ENCODE measurements around the gene SCNN1B. TPM values are rescaled to one million over a fixed set of nuclear protein-coding genes. Genes with fewer than 3 reads are reported as not detected.

Gene SCNN1B
- total RNA-seq, 1 donor from 2014 or later, result 0.34 TPM

DNA sequence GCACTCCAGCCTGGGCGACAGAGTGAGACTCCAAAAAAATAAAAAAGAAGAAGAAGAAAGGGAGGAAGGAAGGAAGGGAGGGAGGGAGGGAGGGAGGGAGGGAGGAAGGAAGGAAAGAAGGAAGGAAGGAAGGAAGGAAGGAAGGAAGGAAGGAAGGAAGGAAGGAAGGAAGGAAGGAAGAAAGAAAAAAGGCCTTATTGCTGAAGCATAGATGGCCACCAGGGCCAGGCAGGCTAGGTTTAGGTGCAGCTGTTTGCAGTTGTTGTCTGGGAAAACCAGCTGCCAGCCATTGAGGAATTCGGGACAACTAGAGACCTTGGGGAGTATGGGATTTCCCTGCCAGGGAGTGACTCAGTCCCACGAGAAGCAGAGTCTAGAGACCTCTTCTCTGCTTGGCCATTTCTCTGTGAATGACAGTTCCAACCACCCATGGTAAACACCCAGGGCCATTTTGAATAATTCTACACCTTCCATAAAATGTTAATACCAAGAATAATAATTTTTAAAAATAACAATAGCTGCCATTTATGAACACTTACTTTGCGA lies 31.0 kb downstream of the SCNN1B start:
- Mint-ChIP-seq H3K36me3 (ENCODE audit: unreplicated experiment) (no peaks in the 10 kb centered on the region), H3K27ac (ENCODE audit: unreplicated experiment) (no peak overlapping the region), H3K27me3 (ENCODE audit: unreplicated experiment) (no peaks in the 10 kb centered on the region), H3K4me1 (ENCODE audit: low read depth, unreplicated experiment) (no peaks in the 10 kb centered on the region), H3K4me3 (ENCODE audit: unreplicated experiment) (no peak overlapping the region), H3K9me3 (ENCODE audit: unreplicated experiment) (peaks cover 2% of the 10 kb centered on the region)
- TF ChIP-seq, protein P1, sequence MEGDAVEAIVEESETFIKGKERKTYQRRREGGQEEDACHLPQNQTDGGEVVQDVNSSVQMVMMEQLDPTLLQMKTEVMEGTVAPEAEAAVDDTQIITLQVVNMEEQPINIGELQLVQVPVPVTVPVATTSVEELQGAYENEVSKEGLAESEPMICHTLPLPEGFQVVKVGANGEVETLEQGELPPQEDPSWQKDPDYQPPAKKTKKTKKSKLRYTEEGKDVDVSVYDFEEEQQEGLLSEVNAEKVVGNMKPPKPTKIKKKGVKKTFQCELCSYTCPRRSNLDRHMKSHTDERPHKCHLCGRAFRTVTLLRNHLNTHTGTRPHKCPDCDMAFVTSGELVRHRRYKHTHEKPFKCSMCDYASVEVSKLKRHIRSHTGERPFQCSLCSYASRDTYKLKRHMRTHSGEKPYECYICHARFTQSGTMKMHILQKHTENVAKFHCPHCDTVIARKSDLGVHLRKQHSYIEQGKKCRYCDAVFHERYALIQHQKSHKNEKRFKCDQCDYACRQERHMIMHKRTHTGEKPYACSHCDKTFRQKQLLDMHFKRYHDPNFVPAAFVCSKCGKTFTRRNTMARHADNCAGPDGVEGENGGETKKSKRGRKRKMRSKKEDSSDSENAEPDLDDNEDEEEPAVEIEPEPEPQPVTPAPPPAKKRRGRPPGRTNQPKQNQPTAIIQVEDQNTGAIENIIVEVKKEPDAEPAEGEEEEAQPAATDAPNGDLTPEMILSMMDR (IDR thresholded peaks at IDR 0.05; ENCODE audit: partially characterized antibody, unreplicated experiment), result no peak
- no peak for DNase-seq

DNA sequence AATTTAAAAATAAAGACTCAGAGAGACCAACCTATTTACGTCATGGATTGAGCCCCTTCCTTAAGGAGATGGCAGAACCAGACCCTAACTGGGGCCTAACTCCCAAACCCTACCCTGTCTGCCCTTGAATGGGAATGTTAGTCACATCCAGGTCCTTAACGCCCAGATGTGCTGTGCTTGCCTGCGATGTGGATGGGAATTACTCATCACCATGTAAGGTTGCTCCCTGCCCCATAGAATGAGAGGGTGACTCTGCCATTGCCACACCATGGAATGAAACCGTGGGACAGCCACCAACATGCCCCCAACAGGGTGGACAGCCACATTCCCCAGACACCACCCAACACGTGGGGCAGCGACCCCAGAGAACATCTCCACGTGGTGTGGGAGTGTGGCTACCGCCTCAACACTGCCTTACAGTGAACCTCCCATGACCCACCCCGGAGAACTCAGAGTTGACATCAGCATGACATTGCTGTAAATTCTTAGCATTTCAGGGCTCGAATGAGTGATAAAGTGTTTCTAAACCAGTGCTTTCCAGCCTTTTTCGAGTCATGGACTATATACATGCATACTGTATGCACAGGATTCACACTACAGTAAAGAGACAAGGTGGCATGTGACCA lies 31.8 kb downstream of the SCNN1B start:
- Mint-ChIP-seq H3K4me3 (ENCODE audit: unreplicated experiment) (no peak overlapping the region), H3K4me1 (ENCODE audit: low read depth, unreplicated experiment) (no peaks in the 10 kb centered on the region), H3K9me3 (ENCODE audit: unreplicated experiment) (peaks cover 2% of the 10 kb centered on the region), H3K36me3 (ENCODE audit: unreplicated experiment) (no peaks in the 10 kb centered on the region), H3K27me3 (ENCODE audit: unreplicated experiment) (no peaks in the 10 kb centered on the region), H3K27ac (ENCODE audit: unreplicated experiment) (no peak overlapping the region)
- no peak for DNase-seq
- TF ChIP-seq, protein P1 (IDR thresholded peaks at IDR 0.05; ENCODE audit: partially characterized antibody, unreplicated experiment), result no peak

DNA sequence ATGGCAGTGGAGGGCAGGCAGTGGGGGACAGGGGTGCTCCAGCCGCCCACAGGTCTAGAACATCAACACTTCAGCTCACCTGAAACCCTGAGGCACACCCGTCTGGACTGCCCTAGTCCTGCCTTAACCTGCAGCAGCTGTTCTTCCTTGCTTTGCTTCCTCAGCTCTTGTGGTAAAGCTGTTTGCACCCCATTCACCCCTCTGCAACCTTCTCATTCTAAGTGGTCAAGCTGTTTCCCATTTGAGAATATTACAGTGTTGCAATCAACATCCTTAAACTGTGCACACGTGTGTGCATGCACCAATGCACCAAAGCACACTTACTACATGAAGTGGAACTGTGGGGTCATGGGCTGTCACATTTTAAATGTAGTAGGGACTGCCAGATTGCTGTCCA lies 32.4 kb downstream of the SCNN1B start:
- Mint-ChIP-seq H3K27me3 (ENCODE audit: unreplicated experiment) (no peaks in the 10 kb centered on the region), H3K27ac (ENCODE audit: unreplicated experiment) (no peak overlapping the region), H3K36me3 (ENCODE audit: unreplicated experiment) (no peaks in the 10 kb centered on the region), H3K9me3 (ENCODE audit: unreplicated experiment) (peaks cover under 1% of the 10 kb centered on the region), H3K4me3 (ENCODE audit: unreplicated experiment) (no peak overlapping the region), H3K4me1 (ENCODE audit: low read depth, unreplicated experiment) (no peaks in the 10 kb centered on the region)
- no peak for DNase-seq
- TF ChIP-seq, protein P1 (IDR thresholded peaks at IDR 0.05; ENCODE audit: partially characterized antibody, unreplicated experiment), result no peak

DNA sequence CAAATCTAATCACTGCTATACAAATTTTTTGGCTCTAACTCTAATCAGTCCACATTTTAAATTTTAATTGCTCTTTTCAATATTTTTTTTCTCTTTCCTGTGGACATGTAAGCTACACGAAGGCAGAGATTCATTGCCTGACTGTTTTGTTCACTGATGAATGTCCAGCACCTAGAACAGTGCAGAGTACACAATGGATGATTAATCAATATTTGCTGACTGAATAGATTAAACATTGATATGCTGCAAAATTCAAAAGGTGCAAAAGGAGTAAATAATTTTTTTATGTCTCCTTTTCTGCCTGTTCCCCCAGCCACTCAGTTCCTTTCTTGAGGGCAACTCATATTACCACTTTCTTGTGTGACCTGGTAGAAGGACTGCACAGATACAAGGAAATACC lies 32.8 kb downstream of the SCNN1B start:
- TF ChIP-seq, protein P1 (IDR thresholded peaks at IDR 0.05; ENCODE audit: partially characterized antibody, unreplicated experiment), result no peak
- Mint-ChIP-seq H3K27ac (ENCODE audit: unreplicated experiment) (no peak overlapping the region), H3K4me3 (ENCODE audit: unreplicated experiment) (no peak overlapping the region), H3K4me1 (ENCODE audit: low read depth, unreplicated experiment) (no peaks in the 10 kb centered on the region), H3K9me3 (ENCODE audit: unreplicated experiment) (no peaks in the 10 kb centered on the region), H3K27me3 (ENCODE audit: unreplicated experiment) (no peaks in the 10 kb centered on the region), H3K36me3 (ENCODE audit: unreplicated experiment) (no peaks in the 10 kb centered on the region)
- no peak for DNase-seq

DNA sequence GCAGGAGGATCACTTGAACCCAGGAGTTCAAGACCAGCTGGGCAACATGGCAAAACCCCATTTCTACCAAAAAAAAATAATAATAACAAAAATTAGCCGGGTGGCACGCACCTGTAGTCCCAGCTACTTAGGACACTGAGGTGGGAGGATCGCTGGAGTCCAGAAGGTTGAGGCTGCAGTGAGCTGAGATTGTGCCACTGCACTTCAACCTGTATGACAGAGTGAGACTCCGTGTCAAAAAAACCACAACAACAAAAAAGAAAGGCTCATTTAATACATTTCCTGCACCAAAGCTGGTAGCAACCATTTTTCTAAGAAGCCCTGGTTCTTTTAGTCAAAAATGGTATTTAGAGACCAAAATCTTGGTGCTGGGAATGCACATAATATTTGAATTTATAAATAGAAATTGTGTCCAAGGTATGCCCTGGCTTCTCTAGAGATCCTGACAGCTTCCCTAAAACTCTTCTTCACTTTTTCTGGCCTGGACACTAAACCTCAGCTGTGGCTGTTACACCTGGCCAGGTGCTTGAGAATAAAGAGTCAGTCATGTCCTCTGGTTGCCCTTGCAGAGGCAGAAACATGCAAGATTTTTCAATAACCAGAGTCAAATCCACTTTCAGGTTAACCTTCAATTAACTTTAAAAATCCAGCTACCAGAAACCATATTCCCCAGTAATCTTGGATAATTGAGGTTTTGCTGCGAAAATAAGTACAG lies 35.9 kb downstream of the SCNN1B start:
- no peak for DNase-seq
- TF ChIP-seq, protein P1 (IDR thresholded peaks at IDR 0.05; ENCODE audit: partially characterized antibody, unreplicated experiment), result no peak
- Mint-ChIP-seq H3K27me3 (ENCODE audit: unreplicated experiment) (no peaks in the 10 kb centered on the region), H3K4me1 (ENCODE audit: low read depth, unreplicated experiment) (no peaks in the 10 kb centered on the region), H3K9me3 (ENCODE audit: unreplicated experiment) (no peaks in the 10 kb centered on the region), H3K4me3 (ENCODE audit: unreplicated experiment) (no peak overlapping the region), H3K36me3 (ENCODE audit: unreplicated experiment) (no peaks in the 10 kb centered on the region), H3K27ac (ENCODE audit: unreplicated experiment) (no peak overlapping the region)
